A549 (cell line): ENCODE data around the gene CFAP410. TPM values are rescaled to one million over a fixed set of nuclear protein-coding genes. Genes with fewer than 3 reads are reported as not detected.

ENCODE experiments used
- ATAC-seq, 2 experiments: fragments of 200-7000 bp in 1 of 2; fragments of >200 bp in 1 of 2; cut with Nextera tagmentation in 1 of 2; cut with Tn5 transposase in 1 of 2; 3 replicates each; pipeline versions ENCODE4 v1.8.0 to v1.9.1; 2018 to 2020; ENCODE audit warnings: mild to moderate bottlenecking in 1 of 2, moderate library complexity in 1 of 2
- CTCF ChIA-PET: fragments of 300-600 bp; sonication (Branson Sonifier 250); formaldehyde crosslinking; extraction: SDS; loops from one replicate; lab custom pipeline; 2021; ENCODE audit warnings: antibody characterized with exemption, inconsistent platforms; lab: Yijun Ruan, JAX
- POLR2A ChIA-PET: fragments of 350-600 bp; formaldehyde crosslinking; extraction: SDS; loops from one replicate; lab custom pipeline; 2021; ENCODE audit warnings: antibody characterized with exemption, inconsistent platforms; lab: Yijun Ruan, JAX
- DNase-seq, 2 experiments: peaks; one replicate each; pipeline versions ENCODE4 v3.0.0 to v3.0.0-alpha.2; 2011 to 2016; ENCODE audit warnings: low read depth in 1 of 2, low spot score in 1 of 2
- FAIRE-seq: peaks from 2 replicates; lab custom pipeline; 2011; peaks lifted over from hg19 to GRCh38; lab: Jason Lieb, UNC
- H3K27ac ChIP-seq, 2 experiments: fragments of >200 bp; sonication (Bioruptor Twin); formaldehyde crosslinking; 3 replicates each; pipeline ENCODE4 v1.5.1; 2016 to 2017
- H3K4me1 ChIP-seq: fragments of >200 bp; sonication (Bioruptor Twin); formaldehyde crosslinking; 3 replicates; pipeline ENCODE4 v1.6.1; 2016
- H3K4me2 ChIP-seq: fragments of >200 bp; sonication (Bioruptor Twin); formaldehyde crosslinking; 3 replicates; pipeline ENCODE4 v1.6.1; 2016
- H3K4me3 ChIP-seq: fragments of >200 bp; sonication (Bioruptor Twin); formaldehyde crosslinking; 3 replicates; pipeline ENCODE4 v1.5.1; 2016
- H3K9me3 ChIP-seq: fragments of >200 bp; sonication (Bioruptor Twin); formaldehyde crosslinking; 3 replicates; pipeline ENCODE4 v1.6.1; 2016
- BCL3 ChIP-seq: fragments of >200 bp; sonication (Bioruptor Twin); formaldehyde crosslinking; IDR thresholded peaks from 3 replicates; pipeline ENCODE4 v1.6.1; 2016
- CHD2 ChIP-seq: fragments of 150-350 bp; IDR thresholded peaks from 2 replicates; pipeline ENCODE4 v1.6.1; 2014; ENCODE audit warnings: low read length; ENCODE audit not compliant: partially characterized antibody
- CTCF ChIP-seq: fragments of >200 bp; sonication (Bioruptor Twin); formaldehyde crosslinking; IDR thresholded peaks from 3 replicates; pipeline ENCODE4 v1.5.1; 2016
- ELK1 ChIP-seq: fragments of 150-350 bp; IDR thresholded peaks from 2 replicates; pipeline ENCODE4 v1.6.1; 2014; ENCODE audit warnings: low read depth, mild to moderate bottlenecking, low read length
- GATA3 ChIP-seq: IDR thresholded peaks from 2 replicates; pipeline ENCODE4 v1.6.1; 2012; ENCODE audit warnings: borderline replicate concordance
- HOXB5 ChIP-seq: fragments of 250-450 bp; sonication (Bioruptor Pico); IDR thresholded peaks from 2 replicates; pipeline ENCODE4 v1.5.0; 2020; ENCODE audit warnings: mild to moderate bottlenecking, moderate library complexity
- JUN ChIP-seq, 2 experiments: fragments of >200 bp; sonication (Bioruptor Twin); formaldehyde crosslinking; IDR thresholded peaks; 2 replicates in 1 of 2; 3 replicates in 1 of 2; pipeline ENCODE4 v1.6.1; 2016 to 2017
- JUNB ChIP-seq: fragments of >200 bp; sonication (Bioruptor Twin); formaldehyde crosslinking; IDR thresholded peaks from 2 replicates; pipeline ENCODE4 v1.6.1; 2016
- NFE2L2 ChIP-seq: fragments of 150-350 bp; conservative IDR thresholded peaks from 2 replicates; pipeline ENCODE4 v1.6.1; 2014; ENCODE audit warnings: low read length
- PBX3 ChIP-seq: IDR thresholded peaks from 2 replicates; pipeline ENCODE4 v1.6.1; 2012
- PHF8 ChIP-seq: fragments of 200-600 bp; sonication (generic); IDR thresholded peaks from 2 replicates; pipeline ENCODE4 v1.6.1; 2016; ENCODE audit warnings: low read depth, mild to moderate bottlenecking, antibody characterized with exemption, moderate library complexity, borderline replicate concordance
- POLR2AphosphoS2 ChIP-seq: conservative IDR thresholded peaks from 2 replicates; pipeline ENCODE4 v1.6.1; 2012; ENCODE audit warnings: low read length, improper control_type of control experiment, inconsistent platforms
- RAD21 ChIP-seq, 2 experiments: fragments of >200 bp in 1 of 2; sonication (Bioruptor Twin) in 1 of 2; formaldehyde crosslinking in 1 of 2; IDR thresholded peaks in 1 of 2; conservative IDR thresholded peaks in 1 of 2; 2 replicates in 1 of 2; 3 replicates in 1 of 2; pipeline ENCODE4 v1.6.1; 2012 to 2018; ENCODE audit warnings: inconsistent platforms in 1 of 2
- RARB ChIP-seq: fragments of 250-450 bp; sonication (Bioruptor Pico); IDR thresholded peaks from 2 replicates; pipeline ENCODE4 v1.8.0; 2021; ENCODE audit warnings: mild to moderate bottlenecking, moderate library complexity
- RFX5 ChIP-seq: fragments of 450-650 bp; IDR thresholded peaks from 2 replicates; pipeline ENCODE4 v1.7.1; 2014; ENCODE audit warnings: antibody characterized with exemption, mild to moderate bottlenecking, moderate library complexity
- RNF2 ChIP-seq: fragments of 200-600 bp; sonication (generic); IDR thresholded peaks from 2 replicates; pipeline ENCODE4 v1.6.1; 2016; ENCODE audit warnings: low read depth, mild to moderate bottlenecking, antibody characterized with exemption, moderate library complexity, borderline replicate concordance
- ZNF302 ChIP-seq: fragments of 250-450 bp; sonication (Bioruptor Pico); IDR thresholded peaks from 2 replicates; pipeline ENCODE4 v1.9.0; 2021; ENCODE audit warnings: inconsistent platforms, mild to moderate bottlenecking, moderate library complexity
- ZSCAN20 ChIP-seq: fragments of 250-450 bp; sonication (Bioruptor Pico); IDR thresholded peaks from 2 replicates; pipeline ENCODE4 v1.8.0; 2022; ENCODE audit warnings: mild to moderate bottlenecking, moderate library complexity
- WGBS: methylation state at CpG from one replicate; pipeline ENCODE4 v1.1.6; 2017; ENCODE audit errors: missing lambda C conversion rate; 5-methylcytosine and 5-hydroxymethylcytosine counted together
- polyA plus RNA-seq, 4 experiments: library from polyadenylated mRNA; depleted of rRNA in 3 of 4; stranded (reverse); fragments of >200 nt; fragmentation: RNase III in 1 of 4; extraction: RNeasy Plus Mini Kit Qiagen cat#74134 plus additional on column Dnase treatment in 1 of 4; gene quantifications; 2 replicates in 3 of 4; 3 replicates in 1 of 4; pipeline ENCODE4 v1.2.3, GENCODE V29; 2011 to 2017

The CFAP410 gene
- polyA plus RNA-seq, 2 of the 4 experiments (the other 2 are of a cell fraction), result 3.2 to 7.1 TPM

GRCh38 chr21:44323591-44323990, 15.6 kb downstream of the CFAP410 start:
- CTCF ChIA-PET, result interaction anchor here (0.6 kb wide), 1 partner anchor 354 kb away, joined by 3 read pairs; no protein-coding TSS in a partner anchor
- POLR2A ChIA-PET, result no interaction called here
- ATAC-seq, result no peak

GRCh38 chr21:44322621-44323325, 16.4 kb downstream of the CFAP410 start:
- no peak overlapping the region for H3K27ac ChIP-seq
- TF ChIP-seq BCL3 (no peak), PHF8 (no peak), JUN (IDR thresholded peaks at IDR 0.05) (no peak), PBX3 (no peak), CTCF (no peak), JUNB (no peak), RARB (CRISPR knock-in tag) (no peak), POLR2AphosphoS2 (no peak), RAD21 (conservative IDR thresholded peaks at IDR 0.05 in 1 of 2, IDR thresholded peaks at IDR 0.05 in 1 of 2) (no peak), ELK1 (no peak)
- WGBS, result 90% methylated on average over 15 of the region's 38 CpGs
- H3K4me2 ChIP-seq, result no peak overlapping the region
- ATAC-seq, result no peak
- FAIRE-seq, result no peak
- no peak overlapping the region for H3K4me3 ChIP-seq
- no peaks in the 10 kb centered on the region for H3K4me1 ChIP-seq
- no peak for DNase-seq
- ChIA-PET POLR2A (no interaction called here), CTCF (interaction anchor here (0.6 kb wide), 1 partner anchor 354 kb away, joined by 3 read pairs; no protein-coding TSS in a partner anchor)
- no peaks in the 10 kb centered on the region for H3K9me3 ChIP-seq

More at GRCh38 chr21:44323591-44323990, 15.6 kb downstream of the CFAP410 start:
- FAIRE-seq, result no peak
- no peaks in the 10 kb centered on the region for H3K4me1 ChIP-seq
- H3K27ac ChIP-seq, result no peak overlapping the region
- TF ChIP-seq GATA3, result no peak
- no peak for TF ChIP-seq CHD2
- TF ChIP-seq RAD21 (conservative IDR thresholded peaks at IDR 0.05 in 1 of 2, IDR thresholded peaks at IDR 0.05 in 1 of 2), result no peak
- no peak for TF ChIP-seq NFE2L2
- TF ChIP-seq RNF2, result no peak
- no peak for DNase-seq
- no peak overlapping the region for H3K4me2 ChIP-seq
- WGBS, result 100% methylated on average over 3 of the region's 20 CpGs
- H3K9me3 ChIP-seq, result no peaks in the 10 kb centered on the region
- no peak overlapping the region for H3K4me3 ChIP-seq

- no CpG with 5 or more reads among the region's 23 CpGs for WGBS
- TF ChIP-seq ZSCAN20 (CRISPR knock-in tag), result no peak
- TF ChIP-seq BCL3, result no peak
- no peak for TF ChIP-seq HOXB5 (CRISPR knock-in tag)
- TF ChIP-seq RFX5, result no peak
- no peak for TF ChIP-seq PBX3
- no peak for TF ChIP-seq ZNF302 (CRISPR knock-in tag)
- TF ChIP-seq RNF2, result no peak
- TF ChIP-seq CTCF, result no peak
Measured at GRCh38 chr21:44321846-44322450, 17.2 kb downstream of the CFAP410 start.

More at GRCh38 chr21:44321846-44322450, 17.2 kb downstream of the CFAP410 start:
- no peak for DNase-seq
- POLR2A ChIA-PET, result no interaction called here
- no peaks in the 10 kb centered on the region for H3K9me3 ChIP-seq
- no peak overlapping the region for H3K27ac ChIP-seq
- ATAC-seq, result no peak
- no peaks in the 10 kb centered on the region for H3K4me1 ChIP-seq
- no peak overlapping the region for H3K4me3 ChIP-seq
- no peak for FAIRE-seq
- no peak overlapping the region for H3K4me2 ChIP-seq
- CTCF ChIA-PET, result no interaction called here
